Activated T-helper 9 cell treated with anti-CD3 and anti-CD28 coated beads, Interleukin-2, amount 50 U/mL, for 16 hours (primary cell): ENCODE measurements around the gene IRF5.

Experiments used
- DNase-seq: peaks from one replicate; pipeline ENCODE4 v3.0.0-alpha.2; 2020; ENCODE audit warnings: low read depth

IRF5 gene

GRCh38 chr7:128919881-128920799 is 17.6 kb upstream of the IRF5 start:
- no peak for DNase-seq

DNA sequence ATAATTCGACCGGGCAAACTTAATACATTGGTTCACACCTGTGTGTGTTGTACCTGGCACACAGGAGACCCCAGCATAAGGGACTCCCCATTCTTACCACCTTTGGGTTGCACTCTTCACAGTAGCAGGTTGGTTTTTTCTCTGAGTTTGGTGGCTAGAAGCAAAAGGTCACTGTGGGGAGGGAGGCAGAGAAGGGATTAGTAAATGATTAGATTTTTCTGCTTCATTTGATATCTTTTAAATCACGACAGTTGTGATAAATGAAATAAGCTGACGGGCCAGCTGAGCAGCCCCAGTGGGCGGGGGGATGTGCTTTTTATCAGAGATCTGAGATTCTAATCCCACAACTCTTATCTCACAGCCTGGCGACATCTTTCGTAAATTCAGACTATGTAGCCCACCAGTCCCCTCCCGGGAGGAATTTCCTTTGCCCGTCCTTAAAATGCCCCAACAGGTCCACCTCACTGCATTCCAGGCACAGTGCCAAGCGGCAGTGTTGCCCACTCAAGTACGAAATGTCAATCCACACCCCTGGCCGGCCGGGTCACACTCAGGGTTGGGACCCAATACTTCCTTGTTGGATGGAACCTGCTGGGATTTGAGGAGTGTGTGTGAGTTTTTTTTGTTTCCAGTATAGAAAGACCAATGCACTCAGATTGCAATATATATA is 16.7 kb upstream of the IRF5 start:
- DNase-seq, result no peak

- DNase-seq, result no peak
Observed at GRCh38 chr7:128921866-128922440, 15.8 kb upstream of the IRF5 start.

- no peak for DNase-seq
Observed at GRCh38 chr7:128922496-128923410, 15.0 kb upstream of the IRF5 start.

GRCh38 chr7:128923411-128923800 is 14.3 kb upstream of the IRF5 start:
- DNase-seq, result no peak

- no peak for DNase-seq
Observed at GRCh38 chr7:128924707-128925588, 12.8 kb upstream of the IRF5 start.

- DNase-seq, result no peak
Observed at GRCh38 chr7:128928159-128928813, 9.4 kb upstream of the IRF5 start.

DNA sequence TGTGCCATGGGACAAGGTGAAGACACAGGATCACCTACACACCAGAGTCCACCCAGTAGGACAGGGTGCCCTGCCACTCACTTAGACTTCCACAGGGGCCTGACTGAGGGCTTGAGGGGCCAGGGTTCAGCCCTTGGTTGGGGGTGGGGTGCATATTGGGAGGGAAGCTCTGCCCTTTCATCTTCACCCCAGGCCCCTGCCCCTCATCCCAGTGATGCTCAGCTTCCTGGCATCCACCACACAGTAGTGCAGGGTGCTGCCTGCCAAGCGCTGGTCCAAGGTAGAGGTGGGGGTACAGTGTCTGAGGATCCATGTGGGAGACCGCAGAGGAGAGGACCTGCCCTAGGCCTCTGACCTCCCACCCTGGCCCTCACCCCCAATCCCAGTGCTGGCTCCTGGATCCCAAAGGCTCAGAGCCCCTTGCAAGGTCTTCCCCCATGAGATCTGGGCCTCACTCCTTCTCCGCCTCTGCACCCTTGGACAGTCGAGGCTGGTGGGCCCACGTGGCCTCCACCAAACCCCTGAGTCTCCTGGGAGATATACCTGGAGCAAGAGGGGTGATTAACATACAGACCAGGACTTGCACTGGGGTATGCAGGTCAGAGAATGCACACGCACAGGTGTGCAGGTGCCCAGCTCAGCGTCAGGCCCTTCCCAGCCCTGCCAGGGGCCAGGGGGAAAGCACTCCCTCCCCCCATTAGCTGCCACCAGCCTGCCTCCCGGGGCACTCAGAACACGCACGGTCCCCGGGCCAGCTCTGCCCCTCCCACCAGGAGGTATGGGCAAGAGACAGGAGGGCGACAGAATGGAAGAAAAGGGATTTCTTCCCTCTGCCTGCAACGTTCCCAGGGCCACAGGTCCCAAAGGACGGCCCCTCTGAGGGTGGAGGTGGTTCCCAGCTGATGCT is 8.6 kb upstream of the IRF5 start:
- DNase-seq, result no peak

DNA sequence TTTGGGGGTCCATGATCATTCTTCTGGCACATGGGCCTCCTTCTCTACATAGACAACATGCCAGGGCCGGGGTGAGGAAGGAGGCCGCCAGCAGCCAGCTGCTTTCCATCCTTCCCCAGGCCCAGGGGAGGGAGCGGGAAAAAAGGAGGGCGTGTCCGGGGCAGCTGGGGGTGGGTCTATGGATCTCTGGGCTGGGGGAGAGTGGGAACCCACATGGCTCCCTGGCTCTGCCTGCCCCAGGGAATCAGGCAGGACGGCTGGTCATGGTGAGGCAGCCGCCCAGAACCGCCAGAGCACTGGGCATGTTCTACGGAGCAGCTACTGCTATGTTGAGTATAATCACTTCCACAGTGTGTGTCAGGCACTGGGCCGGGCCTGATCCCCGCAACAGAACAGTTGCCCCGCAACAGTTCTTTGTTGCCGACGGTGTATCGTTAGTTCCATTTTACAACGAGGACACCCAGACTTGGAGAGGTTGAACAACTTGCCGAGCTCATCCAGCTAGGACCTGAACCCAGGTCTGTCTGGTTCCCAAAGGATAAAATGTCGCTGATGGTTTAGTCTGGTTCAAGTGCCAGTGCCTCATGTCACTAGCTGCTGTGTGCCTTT is 6.4 kb upstream of the IRF5 start:
- DNase-seq, result no peak

- no peak for DNase-seq
Observed at GRCh38 chr7:128931965-128932861, 5.5 kb upstream of the IRF5 start.

- no peak for DNase-seq
Observed at GRCh38 chr7:128932862-128933179, 4.9 kb upstream of the IRF5 start.

DNA sequence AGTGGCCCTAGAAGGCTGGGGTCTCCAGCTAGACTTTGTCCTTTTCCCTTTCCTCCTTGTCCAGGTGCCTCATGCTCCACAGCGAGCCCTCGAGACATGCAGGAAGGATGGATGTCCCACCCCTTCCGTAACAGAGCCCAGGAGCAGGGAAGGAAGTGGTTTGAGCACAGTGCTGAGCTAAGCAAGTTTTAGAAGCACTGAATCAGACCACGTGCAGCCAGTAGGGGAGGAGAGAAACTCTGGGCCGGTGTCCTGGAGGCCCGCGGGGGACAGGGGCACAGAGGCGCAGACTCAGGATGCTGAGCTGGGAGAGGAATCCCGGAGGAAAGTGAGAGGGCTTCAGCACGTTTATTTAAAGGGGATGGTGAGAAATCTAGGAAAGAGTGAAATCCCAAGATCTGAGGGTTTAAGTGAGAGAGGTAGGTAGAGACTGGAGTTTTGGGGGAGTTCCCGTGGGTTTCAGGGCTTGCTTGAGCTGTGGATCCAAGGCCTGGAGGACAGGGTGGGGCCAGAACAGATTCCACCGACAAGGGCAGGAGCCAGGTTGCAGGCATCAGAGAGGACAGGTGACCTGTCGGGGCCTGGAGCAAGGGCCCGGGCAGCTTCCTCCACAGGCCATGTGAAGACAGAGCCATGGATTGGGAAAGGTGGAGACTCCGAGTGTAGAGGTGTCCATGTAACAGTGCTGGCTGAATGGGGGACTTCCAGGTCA is 4.4 kb upstream of the IRF5 start:
- DNase-seq, result no peak

GRCh38 chr7:128934361-128935341 is 3.1 kb upstream of the IRF5 start:
- no peak for DNase-seq

DNA sequence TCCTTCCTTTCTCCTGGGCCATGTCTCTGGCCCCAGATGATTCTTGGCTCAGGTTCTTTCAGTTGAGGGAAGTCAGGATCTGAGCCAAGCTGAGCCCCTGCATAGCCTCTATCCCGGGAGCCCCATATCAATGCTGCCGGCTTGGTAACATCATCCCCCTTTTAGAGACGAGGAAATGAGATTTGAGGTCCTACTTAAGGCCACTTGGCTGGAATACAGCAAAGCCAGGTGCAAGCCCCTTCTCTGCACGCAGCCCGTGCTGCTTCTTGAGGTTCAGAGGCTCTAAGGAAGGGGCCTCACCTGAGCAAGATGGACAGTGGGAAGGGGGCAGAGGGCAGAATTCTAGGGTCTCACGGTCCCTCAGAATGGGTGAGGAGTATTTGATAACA is 2.4 kb upstream of the IRF5 start:
- DNase-seq, result no peak

- DNase-seq, result no peak
Observed at GRCh38 chr7:128936798-128937197, 929 bp upstream of the IRF5 start.

GRCh38 chr7:128937271-128937646 is 468 bp upstream of the IRF5 start:
- no peak for DNase-seq
